Fibroblast of lung (primary cell): ENCODE data around the gene PTPRM.

Source experiments
- CTCF ChIP-seq, 2 donors: IDR thresholded peaks in 1 of 2; conservative IDR thresholded peaks in 1 of 2; 1 replicate in 1 of 2; 2 replicates in 1 of 2; pipeline ENCODE4 v1.5.1; 2011 to 2012; ENCODE audit warnings: low read length in 2 of 2, control low read depth in 1 of 2, inconsistent platforms in 1 of 2, low read depth in 1 of 2, mild to moderate bottlenecking in 1 of 2
- EZH2 ChIP-seq: IDR thresholded peaks from 2 replicates; pipeline ENCODE4 v1.5.1; 2012; ENCODE audit warnings: low read length, control low read depth, mild to moderate bottlenecking; ENCODE audit errors: missing control alignments

GRCh38 chr18:8453528-8453927 is 886.4 kb downstream of the PTPRM start:
- TF ChIP-seq CTCF (conservative IDR thresholded peaks at IDR 0.05 in 1 of 2, IDR thresholded peaks at IDR 0.05 in 1 of 2; ENCODE audit: low read depth in 1 of 2, low read length in 2 of 2) (no peak), EZH2 (no peak)
